ENCODE results near the gene PRDX6.

GRCh38 chr1:173475564-173476196 is 1.5 kb upstream of the PRDX6 start:
- TF ChIP-seq CTCF (conservative IDR thresholded peaks at IDR 0.05; ENCODE audit: low read depth, low read length) (no peak), POLR2A (IDR thresholded peaks at IDR 0.05; ENCODE audit: low read depth, low read length) (no peak), CHD1 (IDR thresholded peaks at IDR 0.05; ENCODE audit: low read depth, low read length) (no peak), RAD21 (IDR thresholded peaks at IDR 0.05; ENCODE audit: low read length) (no peak), USF2 (IDR thresholded peaks at IDR 0.05; ENCODE audit: low read depth, low read length) (no peak), MAZ (IDR thresholded peaks at IDR 0.05; ENCODE audit: borderline replicate concordance, low read depth, low read length) (no peak)

All from IMR-90 (cell line).